ENCODE measurements around the gene P2RY8. TPM values are rescaled to one million over a fixed set of nuclear protein-coding genes. Genes with fewer than 3 reads are reported as not detected.

P2RY8 gene
- total RNA-seq, 1 experiment from 2014 or later = not detected

DNA sequence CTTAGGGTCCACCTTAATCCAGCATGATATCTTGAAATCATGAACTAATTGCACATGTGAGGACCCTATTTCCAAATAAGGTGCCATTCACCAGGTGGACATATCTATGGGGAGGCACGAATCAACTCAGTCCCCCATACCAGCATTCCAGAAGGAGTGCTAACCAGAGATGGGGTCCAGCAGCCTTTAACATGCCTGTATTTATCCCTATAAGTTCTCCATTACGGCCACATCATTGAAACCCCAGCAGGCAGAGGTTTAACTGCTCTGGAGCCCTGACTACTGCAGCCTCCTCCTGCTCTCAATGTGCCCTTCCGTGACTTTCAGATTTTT, 81.1 kb downstream of the P2RY8 start:
- Mint-ChIP-seq H3K4me3 (ENCODE audit: low read depth, unreplicated experiment) (no peak overlapping the region), H3K36me3 (ENCODE audit: insufficient read depth, unreplicated experiment) (peaks cover 27% of the 10 kb centered on the region), H3K4me1 (ENCODE audit: low read depth, unreplicated experiment) (no peaks in the 10 kb centered on the region), H3K27me3 (ENCODE audit: unreplicated experiment) (peaks cover 12% of the 10 kb centered on the region), H3K27ac (ENCODE audit: unreplicated experiment) (no peak overlapping the region), H3K9me3 (ENCODE audit: low read depth, unreplicated experiment) (no peaks in the 10 kb centered on the region)
- no peak for DNase-seq
- intact Hi-C loops (cut with micrococcal nuclease; ENCODE audit: unreplicated experiment) = loop anchor here (10.0 kb wide), 1 partner anchor 1359 kb away; no protein-coding TSS in a partner anchor
- CTCF ChIA-PET = no interaction called here
- TF ChIP-seq, protein P1, sequence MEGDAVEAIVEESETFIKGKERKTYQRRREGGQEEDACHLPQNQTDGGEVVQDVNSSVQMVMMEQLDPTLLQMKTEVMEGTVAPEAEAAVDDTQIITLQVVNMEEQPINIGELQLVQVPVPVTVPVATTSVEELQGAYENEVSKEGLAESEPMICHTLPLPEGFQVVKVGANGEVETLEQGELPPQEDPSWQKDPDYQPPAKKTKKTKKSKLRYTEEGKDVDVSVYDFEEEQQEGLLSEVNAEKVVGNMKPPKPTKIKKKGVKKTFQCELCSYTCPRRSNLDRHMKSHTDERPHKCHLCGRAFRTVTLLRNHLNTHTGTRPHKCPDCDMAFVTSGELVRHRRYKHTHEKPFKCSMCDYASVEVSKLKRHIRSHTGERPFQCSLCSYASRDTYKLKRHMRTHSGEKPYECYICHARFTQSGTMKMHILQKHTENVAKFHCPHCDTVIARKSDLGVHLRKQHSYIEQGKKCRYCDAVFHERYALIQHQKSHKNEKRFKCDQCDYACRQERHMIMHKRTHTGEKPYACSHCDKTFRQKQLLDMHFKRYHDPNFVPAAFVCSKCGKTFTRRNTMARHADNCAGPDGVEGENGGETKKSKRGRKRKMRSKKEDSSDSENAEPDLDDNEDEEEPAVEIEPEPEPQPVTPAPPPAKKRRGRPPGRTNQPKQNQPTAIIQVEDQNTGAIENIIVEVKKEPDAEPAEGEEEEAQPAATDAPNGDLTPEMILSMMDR (IDR thresholded peaks at IDR 0.05; ENCODE audit: unreplicated experiment) = no peak
- no TSS peak for BruUV-seq (replicated peaks)

DNA sequence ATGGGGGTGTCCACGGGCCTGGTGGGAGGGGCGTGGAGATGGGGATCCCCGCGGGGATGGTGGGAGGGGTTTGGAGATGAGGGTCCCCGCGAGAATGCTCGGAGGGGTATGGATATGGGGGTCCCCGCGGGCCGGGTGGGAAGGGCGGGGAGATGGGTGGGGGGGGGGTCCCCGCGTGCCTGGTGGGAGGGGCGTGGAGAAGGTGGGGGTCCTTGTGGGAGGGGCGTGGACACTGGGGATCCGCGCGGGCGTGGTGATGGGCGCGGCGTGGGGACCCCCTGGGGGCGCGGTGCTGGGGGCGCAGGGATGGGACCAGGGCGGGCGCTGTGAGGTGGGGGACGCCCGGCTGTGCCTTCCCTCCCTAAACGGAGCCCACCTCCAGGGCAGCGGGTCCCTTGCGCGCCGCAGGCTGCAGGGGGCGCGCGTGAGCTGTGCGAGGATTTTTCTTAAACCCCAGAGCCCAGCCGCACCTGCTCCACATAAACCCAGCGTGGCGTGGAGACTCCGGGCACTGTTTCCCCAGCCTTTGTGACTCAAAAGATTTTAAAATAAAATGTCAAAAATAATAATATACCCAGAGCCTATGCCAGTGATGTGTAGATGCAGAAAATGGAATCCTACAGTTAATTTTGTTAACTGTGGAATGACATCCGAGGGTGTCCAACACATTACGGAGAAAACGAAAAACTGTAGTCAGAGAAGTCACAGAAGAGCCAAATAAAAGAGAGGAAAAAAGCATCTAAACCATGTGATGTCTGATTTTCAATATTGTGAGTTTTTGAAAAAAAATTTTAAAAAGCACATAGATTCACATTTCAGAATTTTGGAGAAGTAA, 82.8 kb downstream of the P2RY8 start:
- peaks cover 12% of the 10 kb centered on the region for H3K27me3 Mint-ChIP-seq (ENCODE audit: unreplicated experiment)
- peak; percentile 86 for DNase-seq
- CTCF ChIA-PET = no interaction called here
- intact Hi-C loops (cut with micrococcal nuclease; ENCODE audit: unreplicated experiment) = loop anchor here (5.0 to 10.0 kb wide), 2 partner anchors 128 to 1361 kb away; no protein-coding TSS in a partner anchor
- BruUV-seq (replicated peaks) = no TSS peak
- H3K9me3 Mint-ChIP-seq (ENCODE audit: low read depth, unreplicated experiment) = peaks cover 2% of the 10 kb centered on the region
- peaks cover 37% of the 10 kb centered on the region for H3K36me3 Mint-ChIP-seq (ENCODE audit: insufficient read depth, unreplicated experiment)
- H3K4me3 Mint-ChIP-seq (ENCODE audit: low read depth, unreplicated experiment) = no peak overlapping the region
- TF ChIP-seq, protein P1 (IDR thresholded peaks at IDR 0.05; ENCODE audit: unreplicated experiment) = peak; percentile 89
- H3K4me1 Mint-ChIP-seq (ENCODE audit: low read depth, unreplicated experiment) = no peaks in the 10 kb centered on the region
- no peak overlapping the region for H3K27ac Mint-ChIP-seq (ENCODE audit: unreplicated experiment)

DNA sequence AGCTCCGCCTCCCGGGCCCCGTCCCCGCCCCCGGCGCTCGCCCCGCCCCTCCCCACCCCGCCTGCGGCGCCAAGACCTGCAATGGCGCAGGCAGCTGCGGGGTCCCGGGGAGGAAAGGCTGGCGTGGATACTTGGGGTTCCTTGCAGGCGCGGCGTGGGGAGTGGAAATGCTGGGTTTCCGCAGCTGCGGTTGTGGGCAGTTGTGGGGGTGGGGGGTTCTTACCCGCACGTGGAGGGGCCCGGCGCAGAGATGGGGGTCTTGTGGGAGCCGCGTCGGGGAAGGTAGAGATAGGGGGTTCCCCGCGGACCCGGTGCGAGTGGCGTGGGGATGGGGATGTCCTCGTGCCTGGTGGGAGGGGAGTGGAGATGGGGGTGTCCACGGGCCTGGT, 83.6 kb downstream of the P2RY8 start:
- Mint-ChIP-seq H3K27ac (ENCODE audit: unreplicated experiment) (peak overlapping the region; percentile 28), H3K36me3 (ENCODE audit: insufficient read depth, unreplicated experiment) (peaks cover 43% of the 10 kb centered on the region), H3K9me3 (ENCODE audit: low read depth, unreplicated experiment) (peaks cover 7% of the 10 kb centered on the region), H3K27me3 (ENCODE audit: unreplicated experiment) (peaks cover 12% of the 10 kb centered on the region), H3K4me1 (ENCODE audit: low read depth, unreplicated experiment) (no peaks in the 10 kb centered on the region), H3K4me3 (ENCODE audit: low read depth, unreplicated experiment) (peak overlapping the region; percentile 81)
- no TSS peak for BruUV-seq (replicated peaks)
- intact Hi-C loops (cut with micrococcal nuclease; ENCODE audit: unreplicated experiment) = loop anchor here (5.0 to 10.0 kb wide), 2 partner anchors 129 to 1361 kb away; no protein-coding TSS in a partner anchor
- no peak for DNase-seq
- TF ChIP-seq, protein P1 (IDR thresholded peaks at IDR 0.05; ENCODE audit: unreplicated experiment) = no peak
- CTCF ChIA-PET = no interaction called here

DNA sequence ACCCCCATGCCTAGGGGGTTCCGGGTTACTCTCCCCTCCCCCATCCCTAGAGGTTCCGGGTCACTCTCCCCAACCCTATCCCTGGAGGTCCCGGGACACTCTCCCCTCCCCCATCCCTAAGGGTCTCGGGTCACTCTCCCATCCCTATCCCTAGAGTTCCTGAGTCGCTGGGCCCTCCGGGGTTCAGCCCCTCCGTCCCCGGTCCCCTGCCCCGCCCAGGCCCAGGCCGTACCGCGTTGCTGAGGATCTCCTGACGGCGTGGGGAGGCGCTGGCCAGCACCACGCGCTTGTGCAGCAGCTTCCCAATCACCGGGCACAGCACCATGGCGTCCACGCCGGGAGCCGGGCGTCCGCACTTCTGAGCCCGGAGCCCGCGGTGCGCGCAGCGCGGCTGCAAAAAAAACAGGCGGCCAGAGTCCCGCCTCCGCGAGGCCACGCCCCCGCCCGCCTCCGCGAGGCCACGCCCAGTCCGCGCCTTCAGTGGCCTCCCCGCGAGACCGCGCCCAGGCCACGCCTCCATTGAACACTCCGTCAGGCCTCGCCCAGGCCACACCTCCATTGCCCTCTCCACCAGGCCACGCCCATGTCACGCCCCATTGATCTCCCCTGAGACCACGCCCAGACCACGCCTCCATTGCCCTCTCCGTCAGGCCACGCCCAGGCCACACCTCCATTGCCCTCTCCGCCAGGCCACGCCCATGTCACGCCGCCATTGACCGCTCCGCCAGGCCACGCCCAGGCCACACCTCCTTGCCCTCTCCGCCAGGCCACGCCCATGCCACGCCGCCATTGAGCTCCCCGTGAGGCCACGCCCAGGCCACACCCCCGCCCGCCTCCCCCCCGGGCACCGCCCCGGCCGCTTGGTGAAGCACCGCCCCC, 84.2 kb downstream of the P2RY8 start, which contains the start of gene ASMTL:
TSS of gene ASMTL (minus strand) at position 394 of the 879 bp plus-strand sequence. CDS start at position 325, 69 bp downstream.
- Mint-ChIP-seq H3K4me3 (ENCODE audit: low read depth, unreplicated experiment) (peak within 1 kb of the TSS; percentile 81), H3K9me3 (ENCODE audit: low read depth, unreplicated experiment) (peaks cover 7% of the 10 kb centered on the region), H3K4me1 (ENCODE audit: low read depth, unreplicated experiment) (no peaks in the 10 kb centered on the region), H3K36me3 (ENCODE audit: insufficient read depth, unreplicated experiment) (peaks cover 43% of the 10 kb centered on the region), H3K27me3 (ENCODE audit: unreplicated experiment) (peaks cover 12% of the 10 kb centered on the region), H3K27ac (ENCODE audit: unreplicated experiment) (peak within 1 kb of the TSS; percentile 33)
- BruUV-seq (replicated peaks) = no TSS peak
- CTCF ChIA-PET = no interaction called here
- TF ChIP-seq, protein P1 (IDR thresholded peaks at IDR 0.05; ENCODE audit: unreplicated experiment) = no peak
- DNase-seq = peak; percentile 98
- intact Hi-C loops (cut with micrococcal nuclease; ENCODE audit: unreplicated experiment) = loop anchor here (5.0 to 10.0 kb wide), 2 partner anchors 130 to 1362 kb away; no protein-coding TSS in a partner anchor
